Stimulated activated CD8-positive, alpha-beta memory T cell treated with anti-CD3 and anti-CD28 coated beads, Interleukin-12 subunit alpha, Interleukin-12 subunit beta, amount 100 ng/mL, for 24 hours (primary cell): ENCODE data around the gene KREMEN1.
"Not testable (repeated sequence)": the region's sequence is repeated elsewhere in the genome, so short reads cannot be mapped to it uniquely, and the experiment has no call there.

Source experiments
- DNase-seq: peaks from one replicate; pipeline ENCODE4 v3.0.0-alpha.2; 2020; ENCODE audit errors: extremely low read depth

KREMEN1 gene

DNA sequence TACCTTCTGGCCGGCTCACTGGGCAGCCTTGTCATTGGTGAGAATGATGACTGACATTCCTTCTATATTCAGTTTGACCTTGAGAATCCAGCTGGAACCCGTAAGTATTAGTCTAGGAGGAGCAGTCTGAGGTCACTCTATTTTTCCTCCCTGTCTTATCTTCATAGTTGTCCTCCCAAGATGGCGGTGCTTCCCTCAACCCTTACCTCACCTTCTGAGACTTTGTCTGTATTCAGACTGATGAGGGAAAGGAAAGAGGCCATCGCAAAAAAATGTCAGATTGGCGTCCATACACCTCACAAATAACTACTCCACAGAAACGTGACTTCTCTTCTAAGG is 6.0 kb downstream of the KREMEN1 start:
- no peak for DNase-seq

DNA sequence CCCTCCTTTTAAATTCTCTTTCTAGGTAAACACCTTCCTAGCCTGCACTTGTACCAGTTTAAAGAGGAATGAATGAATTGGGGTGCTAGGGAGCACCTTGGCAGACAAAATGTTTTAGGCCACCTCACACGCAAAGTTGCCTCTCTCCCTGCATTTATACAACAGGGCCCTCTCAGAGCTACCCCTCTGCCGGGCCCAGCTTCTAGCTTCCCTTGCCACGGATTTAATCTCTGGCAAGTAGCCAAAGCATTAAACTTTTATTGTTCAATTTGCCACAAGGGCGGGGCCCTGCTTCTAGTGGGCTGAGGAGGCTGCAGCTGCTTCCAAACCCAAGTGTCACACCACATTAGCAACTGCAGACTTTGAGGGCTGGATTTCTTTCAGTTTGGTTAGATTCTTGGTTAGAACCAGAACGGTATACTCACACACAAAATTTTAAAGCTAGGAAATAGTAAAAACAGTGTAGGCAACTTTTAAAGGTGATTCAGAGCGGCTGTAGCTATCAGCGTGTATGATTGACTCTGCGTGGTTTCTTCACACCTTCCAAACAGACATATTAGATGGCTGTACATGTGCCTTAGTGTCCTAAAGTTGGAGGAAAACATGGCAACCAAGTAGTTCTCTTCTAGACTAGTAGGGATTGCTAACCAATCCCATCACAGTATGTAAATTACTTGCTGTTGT is 6.5 kb downstream of the KREMEN1 start:
- no peak for DNase-seq

DNA sequence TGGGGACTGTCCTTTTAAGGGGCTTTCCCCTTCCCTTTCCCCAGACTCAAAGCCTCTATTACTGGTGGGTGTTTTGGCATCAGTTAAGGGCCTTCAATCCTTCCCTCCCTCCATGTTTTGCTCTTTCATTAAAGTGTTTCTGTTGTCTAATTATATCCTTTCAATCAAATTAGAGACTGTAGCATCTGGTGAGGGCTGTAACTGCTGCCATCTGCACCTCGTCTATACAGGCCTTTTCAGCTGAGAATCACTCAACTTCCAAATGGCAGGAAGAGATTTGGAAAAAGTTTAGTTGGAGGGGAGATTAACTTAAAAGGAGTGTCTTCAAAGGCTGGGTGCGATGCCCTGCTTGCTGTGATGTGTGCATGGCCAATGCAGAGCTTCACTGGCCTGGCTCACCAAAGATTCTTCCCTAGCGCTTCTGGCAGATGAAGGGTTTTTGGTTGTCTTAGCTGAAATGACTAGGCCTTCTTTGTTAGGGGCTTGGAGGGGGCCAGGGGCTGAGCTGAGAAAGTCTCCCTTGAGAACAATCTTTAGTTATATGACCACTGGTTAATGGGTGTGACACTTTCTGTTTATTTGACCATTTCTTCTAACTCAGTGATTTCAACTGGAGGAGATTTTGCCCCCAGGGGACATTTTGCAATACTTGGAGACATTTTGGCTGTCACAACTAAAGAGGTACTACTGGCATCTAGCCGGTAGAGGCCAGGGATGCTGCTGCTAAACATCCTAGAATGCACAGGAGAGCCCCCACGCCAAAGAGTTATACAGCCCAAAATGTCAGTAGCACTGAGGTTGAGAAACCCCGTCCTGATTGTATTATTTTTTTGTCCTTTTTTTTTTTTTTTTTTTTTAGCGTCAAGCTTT is 7.5 kb downstream of the KREMEN1 start:
- no peak for DNase-seq

DNA sequence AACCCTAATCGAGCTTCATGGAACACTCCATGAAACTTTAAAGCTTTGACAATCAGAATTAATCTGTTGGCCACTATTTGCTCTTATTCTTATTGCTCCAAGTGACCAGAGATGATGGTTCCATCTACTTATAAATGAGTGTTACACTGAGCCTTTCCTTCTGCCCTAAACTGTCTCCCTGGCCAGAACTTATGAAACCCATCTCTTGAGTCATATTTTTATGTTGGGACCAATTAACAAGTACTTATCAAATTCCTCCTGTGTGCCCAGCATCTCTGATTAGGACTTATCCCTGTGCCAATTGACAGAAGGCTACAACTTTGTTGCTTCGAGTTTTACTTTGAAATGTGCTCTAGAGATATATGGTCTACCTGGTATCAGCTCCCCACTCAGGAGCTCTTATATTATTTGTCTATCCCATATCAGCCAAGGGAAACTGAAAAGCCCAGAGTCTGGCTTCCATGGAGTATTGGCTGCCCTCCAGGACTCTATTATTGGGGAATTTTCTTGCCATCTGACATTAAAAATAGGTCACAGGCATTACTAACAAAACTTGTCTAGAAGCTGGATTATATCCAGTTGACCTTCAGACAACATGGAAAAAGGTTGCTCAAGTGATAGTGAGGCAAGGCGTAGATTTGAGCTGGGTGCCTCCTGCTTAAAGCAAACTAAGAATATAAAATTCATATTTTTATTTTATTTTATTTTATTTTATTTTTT is 8.8 kb downstream of the KREMEN1 start:
- no peak for DNase-seq

DNA sequence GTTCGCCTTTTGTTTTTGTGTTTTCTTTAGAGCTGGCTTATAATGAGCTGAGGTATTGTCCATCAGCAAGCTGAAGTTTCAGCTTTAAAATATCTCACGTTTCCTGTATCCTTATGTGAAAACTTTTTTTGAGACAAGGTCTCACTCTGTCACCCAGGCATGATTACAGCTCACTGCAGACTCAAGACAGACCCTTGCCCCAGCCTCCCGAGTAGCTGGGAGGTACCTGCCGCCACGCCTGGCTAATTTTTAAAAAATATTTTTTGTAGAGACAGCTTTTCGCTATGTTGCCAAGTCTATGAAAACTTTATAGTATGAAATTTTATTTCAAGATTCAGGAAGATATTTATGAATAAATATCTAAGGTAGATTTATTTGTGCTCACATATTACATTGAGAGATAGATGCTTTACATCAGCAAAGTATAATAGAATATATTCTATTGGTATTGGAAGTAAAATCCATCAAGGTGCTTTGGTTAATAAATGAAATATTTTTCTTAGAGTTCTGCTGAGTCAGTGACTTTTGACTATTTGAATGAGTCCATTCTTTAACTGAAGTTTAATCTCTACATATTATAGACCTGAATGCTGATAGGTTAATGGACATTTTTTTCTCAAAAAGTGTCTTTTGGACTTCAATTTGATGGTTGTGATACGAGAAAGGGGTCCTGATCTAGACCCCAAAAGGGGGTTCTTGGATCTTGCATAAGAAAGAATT is 10.2 kb downstream of the KREMEN1 start:
- DNase-seq: no peak

DNA sequence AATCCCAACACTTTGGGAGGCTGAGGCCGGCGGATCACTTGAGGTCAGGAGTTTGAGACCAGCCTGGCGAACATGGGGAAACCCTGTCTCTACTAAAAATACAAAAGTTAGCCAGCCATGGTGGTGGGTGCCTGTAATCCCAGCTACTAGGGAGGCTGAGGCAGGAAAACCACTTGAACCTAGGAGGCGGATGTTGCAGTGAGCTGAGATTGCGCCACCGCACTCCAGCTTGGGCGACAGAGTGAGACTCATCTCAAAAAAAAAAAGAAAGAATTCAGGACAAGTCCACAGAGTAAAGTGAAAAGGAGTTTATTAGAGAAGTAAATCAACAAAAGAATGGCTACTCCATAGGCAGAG is 10.7 kb downstream of the KREMEN1 start:
- DNase-seq: not testable (repeated sequence)

DNA sequence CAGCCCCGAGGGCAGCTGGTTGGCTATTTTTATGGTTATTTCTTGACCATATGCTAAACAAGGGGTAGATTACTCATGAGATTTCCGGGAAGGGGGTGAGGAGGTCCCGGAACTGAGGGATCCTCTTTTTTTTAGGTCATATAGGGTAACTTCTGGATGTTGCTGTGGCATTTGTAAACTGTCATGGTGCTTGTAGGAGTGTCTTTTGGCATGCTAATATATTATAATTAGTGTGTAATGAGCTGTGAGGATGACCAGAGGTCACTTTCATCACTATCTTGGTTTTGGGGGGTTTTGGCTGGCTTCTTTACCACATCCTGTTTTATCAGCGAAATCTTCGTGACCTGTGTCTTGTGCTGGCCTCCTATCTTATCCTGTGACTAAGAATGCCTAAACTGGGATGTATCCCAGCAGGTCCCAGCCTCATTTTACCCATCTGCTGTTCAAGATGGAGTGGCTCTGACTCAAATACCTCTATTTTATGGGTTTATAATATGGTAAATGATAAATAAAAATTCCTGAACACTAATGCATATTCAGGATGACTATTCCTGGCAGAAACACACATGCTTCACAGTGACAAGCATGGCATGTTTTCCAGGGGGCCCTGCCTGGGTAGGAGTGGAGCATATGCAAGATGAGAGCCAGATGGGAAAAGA is 11.2 kb downstream of the KREMEN1 start:
- DNase-seq: no peak

DNA sequence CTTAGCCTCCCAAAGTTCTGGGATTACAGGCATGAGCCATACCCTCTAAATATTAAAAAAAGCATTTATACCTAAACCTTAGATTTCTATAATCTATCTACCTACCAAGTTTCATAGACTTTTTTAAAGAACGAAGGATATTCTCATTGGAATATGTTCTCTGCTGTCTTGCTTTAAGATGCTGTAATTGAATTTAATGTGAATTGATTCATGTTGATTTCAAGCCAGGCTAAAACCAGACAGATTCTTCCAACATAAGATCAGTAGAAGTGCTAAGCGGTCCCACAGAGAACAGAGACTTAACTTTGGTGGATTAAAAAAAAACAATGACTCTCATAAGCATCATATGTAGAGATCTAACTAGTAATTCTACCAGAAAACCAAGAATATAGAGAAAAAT is 14.2 kb downstream of the KREMEN1 start:
- DNase-seq: no peak

DNA sequence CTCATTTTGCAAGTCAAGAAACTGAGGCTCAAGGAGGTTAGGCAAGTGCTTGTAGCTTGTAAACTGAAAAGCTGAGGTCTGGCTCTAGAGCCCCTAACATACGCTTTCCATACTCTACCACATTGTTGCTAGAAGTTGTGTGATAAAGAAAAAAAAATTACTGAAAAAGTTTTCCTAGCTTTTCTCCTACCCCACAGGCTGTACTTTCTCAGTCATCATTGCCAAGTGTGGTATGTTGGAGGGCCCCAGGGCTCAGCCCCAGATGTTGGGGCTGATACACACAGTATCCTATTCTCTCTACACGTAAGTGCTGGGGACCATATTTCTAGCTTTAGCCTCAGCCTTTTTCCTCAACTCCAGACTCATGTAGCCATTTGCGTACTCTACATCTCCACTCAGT is 16.0 kb downstream of the KREMEN1 start:
- no peak for DNase-seq

DNA sequence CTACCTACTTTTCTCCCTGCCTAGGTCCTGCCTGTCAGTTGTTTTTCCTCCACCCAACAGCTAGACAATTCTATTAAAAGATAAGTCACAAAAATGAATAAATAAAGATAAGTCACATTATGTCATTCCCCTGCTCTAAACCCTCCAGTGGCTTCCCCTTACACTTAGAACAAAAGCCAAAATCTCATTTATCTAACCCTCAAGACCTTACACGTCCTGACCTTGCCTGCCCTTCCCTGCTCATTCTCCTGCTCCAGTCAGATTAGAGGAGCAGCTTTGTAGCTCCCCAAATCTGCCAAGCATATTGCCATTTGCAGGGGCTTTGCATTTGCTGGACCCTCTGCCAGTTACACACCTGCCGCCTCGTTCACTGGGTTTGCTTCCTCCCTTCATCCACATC is 16.7 kb downstream of the KREMEN1 start:
- no peak for DNase-seq

DNA sequence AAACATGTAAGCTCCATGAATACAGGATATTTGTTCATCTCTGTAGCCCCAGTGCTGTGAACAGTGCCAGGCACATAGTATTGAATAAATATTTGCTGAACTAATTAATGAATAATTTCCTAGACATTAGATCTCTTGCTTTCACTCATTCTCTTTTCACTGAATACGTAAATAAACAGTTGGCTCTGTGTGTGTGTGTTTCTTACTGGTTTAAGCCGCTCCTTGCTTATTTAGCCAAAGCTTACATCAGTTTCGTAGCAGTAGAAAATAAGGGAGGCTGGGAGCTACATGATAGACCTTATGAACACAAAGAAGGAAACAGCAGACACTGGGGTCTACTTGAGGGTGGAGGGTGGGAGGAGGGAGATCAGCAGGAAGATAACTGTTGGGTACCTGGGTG is 17.2 kb downstream of the KREMEN1 start:
- no peak for DNase-seq

DNA sequence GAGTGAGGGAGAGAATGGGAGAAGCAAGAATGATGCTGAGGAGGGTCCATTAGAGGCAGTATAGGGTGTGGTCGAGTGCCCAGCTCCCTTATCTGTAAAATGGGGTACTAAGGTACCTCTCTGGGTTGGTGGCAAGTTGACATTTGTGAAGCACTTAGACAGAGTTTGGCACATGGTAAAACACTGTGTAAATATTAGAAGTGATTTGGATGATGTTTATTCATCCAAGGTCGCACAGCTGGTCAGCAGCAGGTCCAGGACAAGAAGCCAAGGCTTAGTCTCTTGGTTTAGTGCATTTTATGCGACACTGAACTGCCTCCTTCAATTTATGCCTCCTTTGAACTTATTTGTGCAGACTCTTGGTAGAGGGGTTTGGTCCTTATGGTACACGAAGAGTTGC is 19.4 kb downstream of the KREMEN1 start:
- DNase-seq: no peak

DNA sequence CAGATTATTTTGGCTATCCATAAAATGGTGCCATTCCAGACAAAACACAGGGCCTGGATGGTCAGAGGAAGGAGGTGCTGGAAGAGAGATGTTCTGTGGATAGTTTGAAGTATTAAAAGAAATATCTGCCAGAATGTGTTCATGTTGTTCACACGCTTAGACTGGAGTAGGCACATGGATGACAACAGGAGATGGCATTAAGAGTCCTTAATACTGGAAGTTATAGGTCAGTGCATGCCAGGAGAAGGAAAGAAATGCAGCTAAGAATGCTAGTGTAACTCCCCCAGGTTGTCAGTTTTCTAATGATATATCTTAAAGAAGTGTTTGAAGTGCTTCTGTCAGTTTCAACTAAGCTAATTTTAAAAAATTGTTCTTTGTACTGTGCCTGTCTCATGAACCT is 20.2 kb downstream of the KREMEN1 start:
- no peak for DNase-seq

DNA sequence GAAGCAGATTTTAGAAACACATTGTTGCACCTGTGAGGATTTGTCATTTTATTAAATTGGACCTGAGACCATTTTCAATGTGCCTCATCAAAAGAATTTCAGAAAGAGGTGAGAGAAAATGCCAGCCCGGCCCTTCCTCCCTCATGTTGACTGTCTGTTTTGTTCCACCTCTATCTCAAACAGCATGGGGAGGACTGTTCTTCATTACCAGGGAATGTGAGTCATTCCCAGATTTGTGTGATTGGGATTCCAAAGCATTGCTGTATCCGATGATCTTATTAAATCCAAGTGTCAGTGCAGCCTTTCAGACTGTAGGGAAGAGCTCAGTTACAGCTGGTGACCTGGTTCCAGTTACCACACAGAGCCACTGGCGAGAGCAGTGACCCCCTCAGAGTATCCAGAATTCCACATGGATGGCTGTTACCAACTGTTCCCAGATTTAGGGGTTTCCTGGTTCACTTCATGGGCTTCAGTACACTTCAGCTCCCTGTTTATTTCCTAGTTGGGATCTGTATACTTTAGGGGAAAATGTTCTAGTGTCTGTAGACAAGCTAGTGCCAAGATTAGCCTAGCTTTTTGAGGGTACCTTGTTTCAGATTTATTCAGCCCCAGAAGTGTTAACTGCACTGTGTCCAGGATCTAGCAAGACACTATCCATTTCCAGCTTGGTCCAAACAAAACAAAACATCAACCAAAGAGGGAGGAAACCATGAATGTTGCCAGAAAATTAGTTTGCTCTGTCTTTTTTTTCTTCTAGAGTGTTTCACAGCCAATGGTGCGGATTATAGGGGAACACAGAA is 20.9 kb downstream of the KREMEN1 start:
- no peak for DNase-seq

DNA sequence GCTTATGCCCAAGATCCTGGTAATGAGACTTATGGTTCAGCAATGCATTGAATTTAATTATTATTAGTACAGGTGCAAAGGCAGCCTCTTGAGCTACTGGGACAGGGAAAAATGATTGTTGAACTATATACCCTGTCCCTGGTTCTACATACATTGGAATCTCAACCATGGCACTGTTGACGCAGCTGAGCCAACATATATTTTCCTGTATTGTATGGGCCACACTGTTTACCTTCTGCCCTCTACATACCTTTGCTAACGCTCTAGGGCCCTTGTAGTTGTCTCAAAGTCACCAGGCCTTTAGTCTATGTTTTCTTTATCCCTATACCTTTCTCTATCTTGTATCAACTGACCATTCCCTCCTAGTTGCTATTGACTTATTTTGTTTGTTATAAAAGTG is 22.6 kb downstream of the KREMEN1 start:
- DNase-seq: no peak

DNA sequence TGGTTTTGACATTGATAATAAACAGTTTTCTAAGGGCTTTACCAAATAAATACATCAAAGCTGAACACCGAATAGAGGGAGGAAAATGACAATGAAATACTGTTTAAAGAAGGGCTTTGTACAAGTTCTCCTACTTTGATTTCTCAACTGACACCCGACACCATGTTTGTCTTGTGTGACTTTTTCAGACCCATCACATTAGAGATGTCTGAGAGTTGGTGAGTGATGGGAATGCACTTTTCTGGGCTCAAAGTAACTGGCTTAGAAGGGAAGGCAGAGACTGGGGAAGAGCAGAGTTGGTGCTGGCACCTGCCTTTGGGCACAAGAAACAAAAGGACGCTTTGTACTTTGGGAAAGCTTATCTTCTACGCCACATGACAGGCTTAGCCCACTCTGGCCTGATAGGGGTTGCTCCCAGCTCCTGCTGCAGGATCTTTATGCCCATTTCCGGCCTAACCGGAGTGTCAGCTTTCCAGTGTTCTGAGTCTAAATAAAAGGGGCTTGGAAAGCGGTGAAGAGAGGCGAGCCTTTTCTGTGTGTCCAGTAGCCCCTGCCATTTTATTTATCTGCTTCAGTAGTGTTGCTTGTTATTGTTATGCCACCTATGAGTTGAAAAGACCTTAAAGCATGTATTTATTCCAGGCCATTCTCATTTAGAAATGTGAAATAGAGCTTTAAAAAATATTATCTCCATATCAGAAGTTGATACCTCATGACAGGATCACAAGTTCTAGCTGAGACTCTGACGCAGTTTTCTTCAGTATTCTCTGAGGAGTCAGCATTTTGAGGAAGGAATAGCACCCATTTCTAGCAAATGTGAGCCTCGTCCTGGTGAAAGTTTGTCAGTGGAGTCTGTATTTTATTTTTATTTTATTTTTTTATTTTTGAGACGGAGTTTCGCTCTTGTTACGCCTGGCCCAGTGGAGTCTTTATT is 24.2 kb downstream of the KREMEN1 start:
- DNase-seq: no peak

DNA sequence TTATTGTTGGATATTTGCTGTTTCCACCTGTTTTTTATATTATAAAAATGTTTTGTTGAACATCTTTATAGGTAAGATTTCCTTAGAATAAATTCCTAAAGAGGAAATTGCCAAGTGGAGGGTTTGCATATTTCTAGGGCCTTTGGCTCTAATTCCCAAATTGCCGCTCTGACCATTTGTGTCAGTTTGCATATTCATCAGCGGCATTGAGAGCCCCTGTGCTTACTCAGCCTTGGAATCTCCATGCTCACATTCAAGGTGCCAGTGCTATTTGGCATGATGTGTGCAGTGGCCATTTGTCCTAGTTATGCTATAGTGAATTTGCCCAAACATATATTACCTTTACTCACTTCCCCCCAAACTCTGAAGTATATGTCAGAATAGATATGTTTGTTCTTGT is 25.5 kb downstream of the KREMEN1 start:
- no peak for DNase-seq

DNA sequence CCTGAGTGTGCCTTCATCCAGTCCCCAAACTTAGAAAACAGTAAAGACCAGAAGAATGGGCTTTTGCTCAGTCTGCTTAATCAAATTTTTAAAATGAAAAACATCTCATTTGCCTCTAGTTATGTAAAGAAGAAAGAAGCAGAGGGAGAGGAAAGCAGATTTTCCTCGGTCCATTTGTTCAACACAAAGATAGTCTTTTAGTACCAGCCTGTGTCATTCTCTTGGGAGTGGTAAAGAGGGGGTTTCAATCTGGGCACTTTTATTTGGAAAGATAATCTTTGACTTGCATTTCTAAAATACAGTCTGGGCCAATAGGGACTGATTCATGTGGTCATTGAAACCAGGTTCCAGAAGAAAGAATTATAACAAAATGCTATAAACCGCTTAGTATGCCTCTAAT is 29.5 kb downstream of the KREMEN1 start:
- no peak for DNase-seq

DNA sequence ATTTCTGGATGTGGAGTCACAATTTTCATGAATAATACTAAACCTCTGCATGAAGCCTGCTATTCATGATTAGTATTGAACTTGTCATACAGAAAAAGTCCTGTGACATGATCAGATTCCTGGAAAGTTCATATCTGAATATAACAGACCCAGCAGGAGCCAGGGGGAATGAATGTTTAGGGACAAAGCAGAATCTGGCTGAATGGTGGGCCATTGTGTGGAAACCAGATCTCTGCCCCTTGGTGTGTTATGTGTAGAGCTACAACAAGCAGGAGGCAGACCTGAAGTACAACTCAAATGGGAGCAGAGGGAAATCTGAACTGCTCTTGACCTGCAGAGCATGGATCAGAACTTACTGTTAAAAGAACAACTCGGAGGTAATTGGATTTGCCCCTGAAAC is 30.3 kb downstream of the KREMEN1 start:
- DNase-seq: no peak

DNA sequence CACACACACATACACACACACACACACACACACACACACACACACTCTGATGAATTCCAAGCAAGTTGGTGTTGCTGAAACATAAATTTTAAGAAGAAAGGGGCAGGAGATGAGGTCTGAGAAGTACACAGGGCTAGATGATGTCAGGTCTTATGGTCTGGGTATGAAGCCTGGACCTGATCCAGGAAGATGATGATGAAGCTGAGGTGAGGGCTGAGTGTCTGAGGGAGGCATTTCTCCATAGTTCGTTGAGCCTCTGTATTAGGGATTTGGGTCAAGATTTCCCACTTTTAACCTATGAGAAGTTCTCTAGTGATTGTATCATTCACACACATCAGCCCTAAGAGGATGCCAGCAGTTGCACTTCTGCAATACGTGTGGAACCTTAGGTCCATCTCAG is 32.6 kb downstream of the KREMEN1 start:
- DNase-seq: no peak
